ENCODE results near the gene LUZP1.

The LUZP1 gene

DNA sequence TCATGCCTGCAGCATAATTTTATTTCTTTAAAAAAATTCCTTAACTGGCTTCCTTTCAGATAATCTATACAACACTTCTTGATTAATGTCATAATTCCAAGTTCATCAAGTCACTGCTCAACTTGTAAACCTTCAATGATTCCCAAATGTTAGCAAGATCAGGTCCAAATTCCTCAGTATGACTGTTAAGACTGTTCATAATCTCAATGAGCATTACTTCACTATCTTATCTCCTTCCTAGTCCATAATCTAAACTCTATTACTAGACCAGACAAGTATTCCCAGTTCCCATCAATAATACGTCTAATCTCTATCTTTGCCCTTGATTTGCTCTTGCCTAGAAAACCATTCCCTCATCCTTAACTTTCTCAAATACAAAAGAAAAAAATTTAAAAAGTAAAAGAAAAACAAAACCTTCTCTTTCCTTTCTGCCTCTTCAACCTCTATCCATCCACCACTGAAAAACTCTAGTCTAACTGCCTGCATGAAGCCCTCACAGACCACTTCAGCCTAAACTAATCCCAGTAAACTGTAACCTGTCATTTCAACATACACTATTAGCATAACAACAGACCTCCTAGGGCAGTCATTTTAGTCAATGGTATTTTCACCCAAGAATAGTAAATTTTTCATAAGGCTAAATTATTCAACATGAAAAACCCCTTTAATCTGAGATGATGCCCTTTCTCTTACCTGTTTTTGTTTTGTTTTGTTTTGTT, 15.5 kb downstream of the LUZP1 start:
- no peak for DNase-seq (ENCODE audit: low read depth, low spot score)

DNA sequence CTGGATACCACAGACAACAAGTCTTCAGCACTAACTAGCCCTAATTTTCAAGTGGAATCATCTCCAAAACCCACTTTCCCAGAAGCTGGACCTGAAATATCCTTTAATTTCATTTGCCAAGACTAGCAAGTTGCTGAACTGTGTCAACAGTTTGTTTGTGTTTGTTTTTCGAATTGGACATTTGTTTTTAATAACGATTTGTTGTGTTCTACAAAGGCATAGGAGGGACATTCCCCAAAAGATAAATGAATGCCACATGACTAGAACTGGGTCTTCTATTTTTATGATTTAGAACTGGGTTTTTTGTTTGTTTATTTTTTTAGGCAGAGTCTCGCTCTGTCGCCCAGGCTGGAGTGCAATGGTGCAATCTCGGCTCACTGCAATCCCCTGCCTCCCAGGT, 17.9 kb downstream of the LUZP1 start:
- no peak for DNase-seq (ENCODE audit: low read depth, low spot score)

DNA sequence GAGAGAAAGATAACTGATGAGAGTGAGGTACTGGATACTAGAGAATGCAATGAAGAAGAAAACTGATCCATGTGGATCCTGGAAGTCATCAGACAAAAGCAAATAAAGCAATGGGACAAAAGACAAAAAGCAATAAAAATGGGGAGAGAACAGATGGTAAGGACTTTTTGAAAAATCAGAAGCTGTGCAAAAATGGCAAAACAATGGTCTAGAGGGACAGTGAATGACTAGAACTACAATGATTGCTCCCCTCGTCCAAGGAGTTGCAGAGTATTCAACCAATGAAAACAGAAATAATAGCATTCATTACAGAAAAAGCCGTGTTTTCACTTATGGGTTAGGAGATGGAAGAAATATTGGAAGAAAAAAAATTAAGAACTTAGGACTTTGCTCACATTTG, 18.5 kb downstream of the LUZP1 start:
- no peak for DNase-seq (ENCODE audit: low read depth, low spot score)

DNA sequence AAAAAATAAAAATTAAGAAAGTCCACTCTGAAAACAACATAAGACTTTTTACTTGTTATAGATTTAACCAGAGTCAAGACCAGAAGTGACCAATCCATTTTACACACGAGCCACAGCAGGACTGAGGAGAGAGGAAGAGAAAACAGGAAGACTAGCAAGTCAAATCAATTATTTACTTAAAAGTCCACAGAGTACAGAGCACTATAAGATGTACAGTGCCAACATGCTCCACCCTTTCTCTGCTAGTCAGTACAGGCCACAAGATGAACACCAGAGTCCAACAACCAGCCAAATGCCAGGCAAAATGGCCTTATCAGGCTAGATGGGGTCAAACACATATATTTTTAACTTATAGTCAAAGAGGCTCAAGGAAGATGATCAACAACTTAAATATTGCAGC, 19.5 kb downstream of the LUZP1 start:
- no peak for DNase-seq (ENCODE audit: low read depth, low spot score)

DNA sequence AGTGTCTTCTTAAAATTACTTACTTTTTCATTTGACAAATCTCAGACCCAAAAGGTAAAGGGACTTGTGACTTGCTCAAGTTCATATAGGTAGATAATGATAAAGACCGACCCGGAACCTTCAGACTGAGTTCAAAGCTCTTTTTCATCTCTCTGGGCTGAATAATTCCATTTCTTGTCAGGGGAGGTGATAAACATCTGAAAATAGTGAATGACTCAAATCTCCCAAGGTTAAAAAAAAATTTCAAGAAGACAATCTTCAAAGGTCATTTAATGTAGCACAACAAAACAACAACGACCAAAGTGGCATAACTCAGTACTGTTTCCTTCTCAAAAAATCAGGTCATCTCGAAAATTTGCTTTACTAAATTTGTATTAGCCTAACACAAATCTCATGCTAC, 20.6 kb downstream of the LUZP1 start:
- no peak for DNase-seq (ENCODE audit: low read depth, low spot score)

DNA sequence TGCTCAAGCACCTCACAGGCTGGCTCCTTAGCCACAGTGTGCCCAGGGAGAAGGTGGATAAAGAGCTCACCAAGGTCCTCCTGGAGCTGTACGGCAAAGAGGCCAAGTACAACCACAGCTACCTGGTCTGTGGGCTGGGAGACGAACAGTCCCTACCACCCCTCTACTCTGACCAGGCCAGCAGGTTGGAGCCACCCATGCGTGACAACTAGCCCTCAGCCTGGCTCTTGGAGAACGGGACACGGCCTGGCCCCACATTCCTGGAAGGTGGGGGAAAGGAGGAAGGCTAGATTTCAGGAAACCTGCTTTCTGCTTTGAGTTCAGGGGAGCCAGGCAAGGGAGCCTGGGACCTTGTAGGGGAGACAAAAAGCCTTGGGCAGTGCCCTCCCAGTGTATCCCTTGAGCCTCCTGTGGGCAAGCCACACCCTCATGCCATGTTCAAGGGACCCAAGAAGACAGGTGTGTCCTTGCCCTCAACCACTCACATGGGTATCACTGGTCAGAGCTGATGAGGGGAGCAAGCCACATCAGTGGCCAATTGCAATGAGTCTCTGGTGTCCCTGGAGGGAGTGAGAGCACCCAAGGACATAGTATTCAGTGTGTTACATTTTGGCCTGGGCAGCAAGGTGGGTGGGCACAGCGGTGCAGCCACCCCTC, 27.6 kb downstream of the LUZP1 start:
- DNase-seq (ENCODE audit: low read depth, low spot score), result no peak

DNA sequence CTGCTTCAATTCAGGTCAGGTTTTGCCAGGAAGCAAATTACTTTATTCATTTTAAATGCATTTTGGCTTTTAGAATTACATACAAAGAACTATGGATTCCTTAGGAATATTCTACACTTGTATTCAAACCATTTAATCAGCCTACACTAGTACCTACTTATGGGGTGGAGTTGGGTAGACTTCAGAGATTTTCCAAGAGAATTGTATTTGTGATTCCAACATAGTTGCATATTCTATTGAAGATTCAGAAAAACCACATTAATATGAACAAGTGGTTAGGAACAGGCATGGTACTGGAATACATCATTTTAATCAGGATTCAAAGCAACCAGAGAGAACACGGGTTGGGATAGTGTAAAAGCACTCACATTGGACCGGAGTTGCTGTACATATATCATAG, 33.4 kb downstream of the LUZP1 start:
- no peak for DNase-seq (ENCODE audit: low read depth, low spot score)

DNA sequence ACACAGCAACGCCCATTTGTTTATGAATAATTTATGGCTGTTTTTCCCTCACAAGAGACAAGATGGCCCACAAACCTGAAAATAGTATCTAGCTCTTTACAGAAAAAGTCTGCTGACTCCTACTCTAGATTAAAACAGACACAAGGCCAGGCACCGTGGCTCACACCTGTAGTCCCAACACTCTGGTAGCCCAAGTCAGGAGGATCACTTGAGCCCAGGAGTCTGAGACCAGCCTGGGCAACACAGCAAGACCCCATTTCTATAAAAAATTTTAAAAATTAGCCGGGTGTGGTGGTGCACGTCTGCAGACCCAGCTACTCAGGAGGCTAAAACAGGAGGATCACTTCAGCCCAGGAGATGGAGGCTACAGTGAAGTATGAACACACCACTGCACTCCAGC, 34.6 kb downstream of the LUZP1 start:
- no peak for DNase-seq (ENCODE audit: low read depth, low spot score)

DNA sequence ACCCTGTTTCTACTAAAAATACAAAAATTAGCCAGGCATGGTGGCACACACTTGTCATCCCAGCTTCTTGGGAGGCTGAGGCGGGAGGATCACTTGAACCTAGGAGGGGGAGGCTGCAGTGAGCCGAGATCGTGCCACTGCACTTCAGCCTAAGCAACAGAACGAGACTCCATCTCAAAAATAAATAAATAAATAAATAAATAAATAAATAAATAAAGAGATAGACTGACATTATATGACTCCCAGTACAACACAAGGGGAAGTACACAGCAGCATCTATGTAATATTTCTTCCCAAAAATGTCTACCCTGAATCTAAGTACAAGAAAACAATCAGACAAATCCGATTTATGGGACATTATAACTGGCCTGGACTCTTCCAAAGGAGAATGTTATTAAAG, 35.1 kb downstream of the LUZP1 start:
- DNase-seq (ENCODE audit: low read depth, low spot score), result no peak

DNA sequence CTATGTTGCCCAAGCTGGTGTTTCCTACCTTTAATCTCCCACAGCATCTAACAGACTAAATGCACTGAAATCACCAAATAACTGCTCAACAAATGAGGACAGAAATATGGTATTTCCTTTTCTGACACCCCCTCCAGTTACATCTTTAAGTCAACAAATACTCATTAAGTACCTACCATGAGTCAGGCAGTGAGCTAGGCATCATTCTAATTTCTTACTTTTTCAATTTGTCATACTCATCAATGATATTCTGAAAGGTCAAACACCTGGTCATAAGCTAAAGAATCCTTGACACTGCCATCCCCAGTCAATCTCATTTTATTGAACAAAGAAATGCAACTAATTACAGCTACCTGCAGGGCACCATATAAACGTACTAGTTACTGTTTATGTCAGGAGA, 36.6 kb downstream of the LUZP1 start:
- DNase-seq (ENCODE audit: low read depth, low spot score), result no peak

DNA sequence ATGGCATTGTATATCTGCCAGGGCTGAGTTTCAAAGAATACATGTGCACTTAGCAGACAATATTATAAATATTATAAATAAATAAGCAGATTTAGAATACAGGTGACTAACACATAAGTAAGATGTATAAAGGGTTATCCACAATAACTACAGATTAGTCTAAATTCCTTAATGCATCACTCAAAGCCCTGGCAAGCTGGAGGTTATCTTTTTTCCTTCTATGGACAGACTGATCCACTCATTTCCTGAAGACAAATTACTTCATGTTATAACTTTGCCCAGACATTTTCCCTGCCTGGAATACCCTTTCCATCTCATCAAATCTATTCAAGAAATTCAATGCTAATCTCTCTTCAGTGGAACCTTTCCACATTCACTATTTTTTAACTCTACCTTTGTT, 38.8 kb downstream of the LUZP1 start:
- no peak for DNase-seq (ENCODE audit: low read depth, low spot score)

DNA sequence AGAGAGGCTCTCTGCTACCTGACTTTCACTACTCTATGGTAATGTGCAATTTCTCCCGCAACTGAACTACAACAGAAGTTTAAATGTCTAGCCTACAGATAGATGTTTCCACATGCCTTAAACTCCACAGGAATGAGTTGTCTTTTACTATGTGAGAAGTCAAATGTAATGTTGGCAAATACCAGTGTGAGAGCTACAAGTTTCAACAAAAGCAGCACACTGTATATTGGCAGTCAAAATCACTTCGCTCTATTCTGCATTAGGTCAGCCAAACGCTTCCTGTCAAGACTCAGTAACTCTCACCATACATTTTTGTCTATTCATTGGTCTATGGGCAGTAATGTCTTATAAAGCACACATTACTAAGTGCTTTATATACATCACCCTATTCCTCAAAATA, 41.9 kb downstream of the LUZP1 start:
- peak; percentile 58 for DNase-seq (ENCODE audit: low read depth, low spot score)

DNA sequence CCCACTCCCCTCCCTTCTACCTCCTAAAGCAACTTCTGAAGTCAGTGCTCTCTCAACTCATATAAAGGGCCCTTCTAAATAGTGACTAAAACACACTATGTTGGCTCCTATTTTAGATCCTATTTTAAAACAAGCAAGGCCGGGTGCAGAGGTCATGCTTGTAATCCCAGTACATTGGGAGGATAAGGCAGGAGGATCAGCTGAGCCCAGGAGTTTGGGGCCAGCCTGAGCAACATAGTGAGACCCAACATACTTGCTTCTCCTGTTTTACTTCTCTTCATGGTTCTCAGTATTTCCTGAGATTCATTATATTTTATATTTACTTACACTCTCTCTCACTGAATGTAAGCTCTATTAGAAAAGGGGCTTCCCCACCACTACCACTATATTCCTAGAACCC, 42.5 kb downstream of the LUZP1 start:
- no peak for DNase-seq (ENCODE audit: low read depth, low spot score)

DNA sequence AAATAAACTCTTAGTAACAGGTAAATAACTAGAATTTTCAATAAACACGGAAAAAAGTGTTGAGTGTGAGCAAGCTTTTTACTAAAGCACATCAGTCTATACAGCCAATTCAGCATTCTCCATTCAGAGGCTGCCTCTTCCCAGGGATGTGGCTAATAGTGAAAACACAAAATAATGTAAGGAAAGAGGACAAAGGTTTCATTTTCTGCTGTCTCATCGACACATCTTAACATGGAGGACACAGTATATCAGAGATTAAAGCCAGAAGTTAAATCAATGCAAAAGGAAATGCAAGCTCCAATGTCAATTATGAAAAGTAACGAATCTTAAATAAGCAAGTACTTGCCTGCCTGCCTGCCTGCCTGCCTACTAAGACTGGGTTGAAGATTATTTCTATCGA, 43.2 kb downstream of the LUZP1 start:
- no peak for DNase-seq (ENCODE audit: low read depth, low spot score)

DNA sequence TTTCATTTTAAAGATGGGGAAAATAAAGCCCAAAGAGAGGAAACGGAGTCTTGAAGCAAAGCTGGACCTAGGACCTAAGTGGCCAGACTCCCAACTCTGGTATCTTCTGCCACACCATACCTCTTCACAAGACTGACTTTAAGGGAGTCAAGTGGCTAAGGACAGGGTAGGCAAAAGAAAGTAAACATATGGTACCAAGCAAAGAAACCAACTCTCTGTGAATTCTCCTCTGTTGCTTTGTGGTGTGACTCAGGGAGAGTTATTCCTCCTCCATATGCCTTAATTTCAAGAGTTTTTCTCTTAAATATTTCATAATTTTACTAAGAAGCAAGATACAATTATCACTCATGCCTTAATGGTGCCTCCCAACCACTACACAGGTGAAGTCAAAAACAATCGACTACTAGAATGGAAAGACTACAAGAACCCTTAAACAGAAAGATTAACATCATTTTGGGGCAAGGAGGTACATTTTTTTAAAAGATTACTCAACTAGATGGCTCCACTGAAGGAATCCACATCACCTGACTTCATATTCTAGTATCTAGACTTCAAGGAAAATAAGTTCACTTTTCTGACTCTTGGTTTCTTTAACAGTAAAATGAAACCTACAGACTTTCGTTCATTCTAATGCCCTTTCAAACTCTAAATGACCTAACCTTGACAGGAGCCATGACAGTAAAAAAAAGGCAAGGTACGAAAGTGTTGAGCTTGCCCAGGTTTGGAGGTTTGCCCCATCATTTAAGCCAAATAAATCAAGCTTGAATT, 44.2 kb downstream of the LUZP1 start:
- no peak for DNase-seq (ENCODE audit: low read depth, low spot score)

DNA sequence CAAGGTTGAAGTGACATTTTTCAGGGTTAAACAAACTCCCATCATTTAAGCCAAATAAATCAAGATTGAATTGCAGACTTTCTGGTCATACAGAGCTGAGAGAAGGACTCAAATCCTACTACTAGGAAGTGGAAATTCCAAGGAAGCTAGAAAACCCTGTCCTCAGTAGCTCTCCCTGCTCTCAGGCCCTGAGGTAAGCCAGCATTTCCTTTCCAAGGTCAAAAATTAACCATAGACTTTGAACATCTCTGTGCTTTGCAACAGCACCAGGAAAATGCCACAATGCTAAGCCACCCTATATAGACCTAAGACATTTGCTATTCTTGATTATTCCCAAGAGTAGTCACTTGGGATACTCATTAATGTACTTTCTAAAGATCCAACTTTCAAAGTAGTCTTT, 45.1 kb downstream of the LUZP1 start:
- DNase-seq (ENCODE audit: low read depth, low spot score), result no peak

DNA sequence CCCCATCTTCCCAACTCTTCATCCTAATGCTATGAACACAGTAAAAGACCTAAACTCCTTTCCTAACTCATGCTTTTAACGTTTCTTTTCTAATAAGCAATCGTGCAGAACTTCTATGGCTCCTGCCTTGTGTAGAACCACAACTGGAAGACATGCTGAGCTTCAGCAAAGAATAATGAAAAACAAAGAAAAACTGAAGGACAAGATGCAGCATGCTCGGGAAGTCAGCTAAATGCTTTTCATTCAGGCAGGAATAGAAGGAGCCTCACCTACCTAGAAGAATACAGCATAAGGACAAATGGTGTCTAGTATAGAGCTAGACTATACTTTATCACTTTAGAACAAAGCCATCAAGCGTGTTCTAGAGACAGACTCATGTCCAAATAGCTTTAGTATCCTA, 45.9 kb downstream of the LUZP1 start:
- no peak for DNase-seq (ENCODE audit: low read depth, low spot score)

DNA sequence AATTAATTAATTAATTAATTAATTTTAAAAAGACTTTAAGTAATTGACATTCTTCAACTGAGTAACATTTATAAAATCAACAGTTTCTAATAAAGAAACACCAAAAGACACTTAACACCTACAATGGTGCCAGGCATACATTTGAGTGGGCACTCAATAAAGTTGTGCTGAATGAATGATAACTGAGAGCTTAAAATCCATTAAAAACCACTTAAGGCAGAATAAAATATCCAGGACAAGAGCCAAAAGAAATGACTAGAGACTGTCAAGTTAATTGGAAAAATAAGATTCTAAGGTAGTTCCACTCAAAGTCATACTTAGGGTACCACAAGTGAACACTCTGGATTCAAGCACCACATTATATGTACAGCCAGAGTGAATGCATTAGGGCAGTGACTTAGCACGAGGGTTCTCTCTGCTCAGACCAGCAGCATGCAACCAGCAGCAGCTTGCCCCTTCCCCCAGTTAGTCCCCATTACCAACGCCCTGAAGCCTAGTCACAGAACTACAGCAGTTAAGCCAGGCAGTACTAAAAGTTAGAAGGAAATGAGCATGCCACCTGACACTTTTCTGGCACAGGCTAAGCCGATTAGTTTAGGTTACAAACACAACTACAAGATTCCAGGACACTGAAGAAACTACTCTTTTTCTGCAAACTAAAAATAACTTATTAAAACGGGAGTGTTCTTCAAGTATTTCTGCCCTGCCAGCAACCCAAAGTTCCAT, 46.5 kb downstream of the LUZP1 start:
- peak; percentile 69 for DNase-seq (ENCODE audit: low read depth, low spot score)

DNA sequence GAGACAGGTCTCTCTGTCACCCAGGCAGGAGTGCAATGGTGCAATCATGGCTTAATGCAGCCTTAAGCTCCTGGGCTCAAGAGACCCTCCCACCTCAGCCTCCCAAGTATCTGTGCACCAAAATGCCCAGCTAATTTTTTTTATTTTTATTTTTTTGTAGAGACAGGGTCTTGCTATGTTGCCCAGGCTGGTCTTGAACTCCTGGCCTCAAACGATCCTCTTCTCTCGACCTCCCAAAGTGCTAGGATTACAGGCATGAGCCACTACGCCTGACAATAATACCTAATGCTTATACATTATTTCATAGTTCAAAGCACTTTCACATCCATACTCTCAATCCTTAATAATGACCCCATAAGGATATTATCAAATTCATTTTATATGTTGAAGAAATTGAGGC, 48.3 kb downstream of the LUZP1 start:
- DNase-seq (ENCODE audit: low read depth, low spot score), result no peak

DNA sequence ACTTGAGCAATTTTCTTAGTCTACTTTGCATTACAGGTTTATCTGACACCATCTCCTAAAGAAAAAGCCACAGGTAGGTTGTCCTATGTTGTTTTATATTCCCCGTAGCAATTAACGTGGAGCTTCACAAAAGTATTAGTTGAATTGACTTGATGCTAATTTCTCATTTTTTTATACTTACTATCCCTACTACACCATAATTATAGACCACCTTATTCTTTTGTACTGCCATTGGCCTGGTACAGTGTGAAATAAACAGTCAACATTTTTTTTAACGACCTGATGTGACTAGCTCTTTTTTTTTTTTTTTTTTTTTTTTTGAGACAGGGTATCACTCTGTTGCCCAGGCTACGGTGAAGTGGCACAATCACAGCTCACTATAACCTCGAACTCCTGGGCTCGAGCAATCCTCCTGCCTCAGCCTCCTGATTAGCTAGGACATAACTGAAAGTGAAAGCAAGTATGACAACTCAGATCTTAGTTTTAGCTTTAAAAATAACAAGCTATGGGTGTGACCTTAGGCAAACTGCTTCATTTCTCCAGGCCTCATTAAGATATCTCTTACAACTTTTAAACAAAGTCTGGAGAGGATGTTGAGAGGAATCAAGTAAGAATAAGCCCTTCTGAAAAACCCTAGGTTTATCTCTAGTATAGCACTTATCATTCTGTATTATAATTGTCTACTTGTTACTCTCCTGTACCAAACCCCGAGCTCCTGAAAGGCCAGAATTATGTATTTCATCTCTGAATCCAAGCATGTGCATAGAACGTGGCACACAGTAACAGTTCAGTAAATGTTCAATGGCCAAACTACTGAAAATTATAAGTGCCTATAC, 49.5 kb downstream of the LUZP1 start:
- DNase-seq (ENCODE audit: low read depth, low spot score), result no peak

DNA sequence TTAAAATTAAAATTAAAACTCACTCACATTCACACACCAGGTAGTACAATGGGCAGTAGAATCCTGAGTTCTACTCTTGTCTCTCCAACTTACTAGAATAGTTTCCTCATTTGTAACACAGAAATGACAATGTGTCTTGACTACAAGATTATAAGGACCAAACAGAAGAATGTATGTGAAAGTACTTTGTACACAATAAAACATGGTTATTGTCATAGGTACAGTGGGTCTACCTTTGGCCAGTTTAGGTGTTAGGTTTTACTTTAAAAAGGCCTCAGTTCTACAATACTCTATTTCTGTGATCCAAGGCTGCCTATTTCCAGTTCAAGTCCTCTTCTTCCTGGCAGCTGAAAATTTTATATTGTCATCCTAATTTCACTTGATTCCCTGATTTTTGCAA, 50.2 kb downstream of the LUZP1 start:
- DNase-seq (ENCODE audit: low read depth, low spot score), result no peak
